Measurements from ENCODE around the gene ADGRA3. TPM values are rescaled to one million over a fixed set of nuclear protein-coding genes. Genes with fewer than 3 reads are reported as not detected.

ADGRA3 gene
- polyA plus RNA-seq, 1 donor from 2014 or later = 40.5 TPM

GRCh38 chr4:22515145-22515887, 550 bp downstream of the ADGRA3 start:
- Histone ChIP-seq H3K9me3 (ENCODE audit: low read length) (no peaks in the 10 kb centered on the region), H4K20me1 (ENCODE audit: insufficient read depth) (no peaks in the 10 kb centered on the region), H3K4me3 (ENCODE audit: low read length) (peak overlapping the region; percentile 94), H3K9me2 (ENCODE audit: insufficient read depth, low read length) (no peaks in the 10 kb centered on the region), H3F3A (ENCODE audit: insufficient read depth, low read length, poor library complexity, severe bottlenecking) (peaks cover 3% of the 10 kb centered on the region), H2AFZ (ENCODE audit: low read depth, low read length) (peak overlapping the region; percentile 18), H3K27ac (ENCODE audit: low read length) (no peak overlapping the region), H3K27me3 (ENCODE audit: insufficient read depth, low read depth, low read length) (no peaks in the 10 kb centered on the region), H3K79me2 (replicated peaks; ENCODE audit: insufficient read depth, low read length) (peaks cover 38% of the 10 kb centered on the region), H3K36me3 (ENCODE audit: insufficient read depth, low read length) (no peaks in the 10 kb centered on the region), H3K9ac (ENCODE audit: low read length) (peak overlapping the region; percentile 70), H3K4me2 (ENCODE audit: low read length) (peak overlapping the region; percentile 88)
- TF ChIP-seq RAD21 (conservative IDR thresholded peaks at IDR 0.05) = peak; percentile 33
- TF ChIP-seq MXI1 (conservative IDR thresholded peaks at IDR 0.05; ENCODE audit: poor library complexity, severe bottlenecking) = peak; percentile 90
- peak; percentile 61 for TF ChIP-seq POLR2AphosphoS5 (IDR thresholded peaks at IDR 0.05)
- TF ChIP-seq EZH2 (IDR thresholded peaks at IDR 0.05; ENCODE audit: borderline replicate concordance, insufficient read depth, low read length, poor library complexity, severe bottlenecking) = no peak
- TF ChIP-seq EP300 (conservative IDR thresholded peaks at IDR 0.05; ENCODE audit: poor library complexity, severe bottlenecking) = peak; percentile 17
- TF ChIP-seq REST (IDR thresholded peaks at IDR 0.05; ENCODE audit: borderline replicate concordance) = no peak

DNA sequence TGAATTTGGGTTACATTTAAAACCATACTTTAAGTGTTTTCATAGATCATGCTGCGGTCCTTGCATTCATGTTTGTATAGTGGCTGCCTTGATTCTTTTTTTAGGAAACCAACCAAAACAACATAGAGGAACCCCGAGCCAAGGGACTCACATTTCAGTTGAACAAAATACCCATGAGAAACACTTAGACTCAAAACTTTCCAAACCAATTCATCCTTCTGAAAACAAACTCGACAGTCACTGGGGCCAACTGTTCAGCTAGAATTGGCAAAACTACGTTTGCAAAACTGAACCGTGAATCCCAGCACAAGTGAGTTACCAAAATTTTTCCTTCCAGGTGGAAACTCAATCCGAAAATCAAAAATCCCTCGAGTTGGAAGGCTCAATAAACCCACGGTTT, 1.4 kb downstream of the ADGRA3 start:
- Histone ChIP-seq H3K9me3 (ENCODE audit: low read length) (no peaks in the 10 kb centered on the region), H3K27me3 (ENCODE audit: insufficient read depth, low read depth, low read length) (no peaks in the 10 kb centered on the region), H3K9me2 (ENCODE audit: insufficient read depth, low read length) (no peaks in the 10 kb centered on the region), H2AFZ (ENCODE audit: low read depth, low read length) (no peak overlapping the region), H4K20me1 (ENCODE audit: insufficient read depth) (no peaks in the 10 kb centered on the region), H3K79me2 (replicated peaks; ENCODE audit: insufficient read depth, low read length) (peaks cover 43% of the 10 kb centered on the region), H3K27ac (ENCODE audit: low read length) (no peak overlapping the region), H3K4me2 (ENCODE audit: low read length) (peak overlapping the region; percentile 88), H3K9ac (ENCODE audit: low read length) (peak overlapping the region; percentile 70), H3F3A (ENCODE audit: insufficient read depth, low read length, poor library complexity, severe bottlenecking) (peaks cover 3% of the 10 kb centered on the region), H3K36me3 (ENCODE audit: insufficient read depth, low read length) (no peaks in the 10 kb centered on the region), H3K4me3 (ENCODE audit: low read length) (peak overlapping the region; percentile 94)
- no peak for TF ChIP-seq CTCF (IDR thresholded peaks at IDR 0.05; ENCODE audit: poor library complexity, severe bottlenecking)
- no peak for TF ChIP-seq POLR2AphosphoS5 (IDR thresholded peaks at IDR 0.05)
- no peak for TF ChIP-seq REST (IDR thresholded peaks at IDR 0.05; ENCODE audit: borderline replicate concordance)
- no peak for TF ChIP-seq EZH2 (IDR thresholded peaks at IDR 0.05; ENCODE audit: borderline replicate concordance, insufficient read depth, low read length, poor library complexity, severe bottlenecking)
- no peak for TF ChIP-seq RAD21 (conservative IDR thresholded peaks at IDR 0.05)
